ENCODE measurements around the gene DACT3.

The DACT3 gene

GRCh38 chr19:46661020-46661731 lies at the start of gene DACT3:
Gene DACT3 (minus strand): TSS chr19:46661182. CDS start chr19:46661064, 118 bp downstream.
- peak within 1 kb of the TSS; percentile 65 to 75 for H3K9ac ChIP-seq (ENCODE audit: low read length in 2 of 2)
- no peaks in the 10 kb centered on the region for H3K9me3 ChIP-seq (ENCODE audit: control insufficient read depth in 2 of 2, low read length in 2 of 2)
- no peaks in the 10 kb centered on the region for H3K36me3 ChIP-seq (ENCODE audit: control insufficient read depth in 2 of 2, insufficient read depth in 2 of 2, low read length in 2 of 2)
- H3K4me3 ChIP-seq (ENCODE audit: low read length in 2 of 2), result peak within 1 kb of the TSS; percentile 85 to 90
- peak within 1 kb of the TSS; percentile 88 for H3K27ac ChIP-seq (ENCODE audit: low read length)
- H3K27me3 ChIP-seq (ENCODE audit: control insufficient read depth in 1 of 2, insufficient read depth in 2 of 2, low read length in 2 of 2), result no peaks in the 10 kb centered on the region
- peaks cover 33% of the 10 kb centered on the region for H3K4me1 ChIP-seq (ENCODE audit: control insufficient read depth, insufficient read depth, low read length)

GRCh38 chr19:46710687-46711086 lies 49.7 kb upstream of the DACT3 start:
- Histone ChIP-seq H3K27me3 (ENCODE audit: control insufficient read depth in 1 of 2, insufficient read depth in 2 of 2, low read length in 2 of 2) (no peaks in the 10 kb centered on the region), H3K9ac (ENCODE audit: low read length in 2 of 2) (no peak overlapping the region), H3K4me3 (ENCODE audit: low read length in 2 of 2) (no peak overlapping the region), H3K9me3 (ENCODE audit: control insufficient read depth in 2 of 2, low read length in 2 of 2) (no peaks in the 10 kb centered on the region), H3K36me3 (ENCODE audit: control insufficient read depth in 2 of 2, insufficient read depth in 2 of 2, low read length in 2 of 2) (peaks cover 10 to 16% of the 10 kb centered on the region in 2 donors), H3K4me1 (ENCODE audit: control insufficient read depth, insufficient read depth, low read length) (peaks cover 14% of the 10 kb centered on the region), H3K27ac (ENCODE audit: low read length) (no peak overlapping the region)

- H3K36me3 ChIP-seq (ENCODE audit: control insufficient read depth in 2 of 2, insufficient read depth in 2 of 2, low read length in 2 of 2), result peaks cover 31 to 35% of the 10 kb centered on the region in 2 donors
- no peaks in the 10 kb centered on the region for H3K27me3 ChIP-seq (ENCODE audit: control insufficient read depth in 1 of 2, insufficient read depth in 2 of 2, low read length in 2 of 2)
- no peaks in the 10 kb centered on the region for H3K4me1 ChIP-seq (ENCODE audit: control insufficient read depth, insufficient read depth, low read length)
- no peak overlapping the region for H3K9ac ChIP-seq (ENCODE audit: low read length in 2 of 2)
- no peak overlapping the region for H3K27ac ChIP-seq (ENCODE audit: low read length)
- no peaks in the 10 kb centered on the region for H3K9me3 ChIP-seq (ENCODE audit: control insufficient read depth in 2 of 2, low read length in 2 of 2)
- no peak overlapping the region for H3K4me3 ChIP-seq (ENCODE audit: low read length in 2 of 2)
Measured at GRCh38 chr19:46704379-46705076, 43.5 kb upstream of the DACT3 start.

- Histone ChIP-seq H3K9ac (ENCODE audit: low read length in 2 of 2) (no peak overlapping the region), H3K4me1 (ENCODE audit: control insufficient read depth, insufficient read depth, low read length) (peaks cover 11% of the 10 kb centered on the region), H3K36me3 (ENCODE audit: control insufficient read depth in 2 of 2, insufficient read depth in 2 of 2, low read length in 2 of 2) (peaks cover 32 to 34% of the 10 kb centered on the region in 2 donors), H3K9me3 (ENCODE audit: control insufficient read depth in 2 of 2, low read length in 2 of 2) (no peaks in the 10 kb centered on the region), H3K4me3 (ENCODE audit: low read length in 2 of 2) (no peak overlapping the region), H3K27me3 (ENCODE audit: control insufficient read depth in 1 of 2, insufficient read depth in 2 of 2, low read length in 2 of 2) (no peaks in the 10 kb centered on the region), H3K27ac (ENCODE audit: low read length) (no peak overlapping the region)
Measured at GRCh38 chr19:46700704-46701103, 39.7 kb upstream of the DACT3 start.

GRCh38 chr19:46698395-46699321 lies 37.7 kb upstream of the DACT3 start:
- no peak overlapping the region for H3K27ac ChIP-seq (ENCODE audit: low read length)
- no peak overlapping the region for H3K4me3 ChIP-seq (ENCODE audit: low read length in 2 of 2)
- H3K9me3 ChIP-seq (ENCODE audit: control insufficient read depth in 2 of 2, low read length in 2 of 2), result no peaks in the 10 kb centered on the region
- peaks cover 11% of the 10 kb centered on the region for H3K4me1 ChIP-seq (ENCODE audit: control insufficient read depth, insufficient read depth, low read length)
- H3K9ac ChIP-seq (ENCODE audit: low read length in 2 of 2), result no peak overlapping the region
- H3K27me3 ChIP-seq (ENCODE audit: control insufficient read depth in 1 of 2, insufficient read depth in 2 of 2, low read length in 2 of 2), result no peaks in the 10 kb centered on the region
- peaks cover 37 to 39% of the 10 kb centered on the region in 2 donors for H3K36me3 ChIP-seq (ENCODE audit: control insufficient read depth in 2 of 2, insufficient read depth in 2 of 2, low read length in 2 of 2)

- Histone ChIP-seq H3K27me3 (ENCODE audit: control insufficient read depth in 1 of 2, insufficient read depth in 2 of 2, low read length in 2 of 2) (no peaks in the 10 kb centered on the region), H3K27ac (ENCODE audit: low read length) (no peak overlapping the region), H3K9me3 (ENCODE audit: control insufficient read depth in 2 of 2, low read length in 2 of 2) (no peaks in the 10 kb centered on the region), H3K9ac (ENCODE audit: low read length in 2 of 2) (no peak overlapping the region), H3K4me3 (ENCODE audit: low read length in 2 of 2) (peak overlapping the region; percentile 24 to 65), H3K4me1 (ENCODE audit: control insufficient read depth, insufficient read depth, low read length) (peaks cover 11% of the 10 kb centered on the region), H3K36me3 (ENCODE audit: control insufficient read depth in 2 of 2, insufficient read depth in 2 of 2, low read length in 2 of 2) (peaks cover 43 to 49% of the 10 kb centered on the region in 2 donors)
Measured at GRCh38 chr19:46697204-46697960, 36.4 kb upstream of the DACT3 start.

GRCh38 chr19:46696866-46697203 lies 35.9 kb upstream of the DACT3 start:
- H3K27me3 ChIP-seq (ENCODE audit: control insufficient read depth in 1 of 2, insufficient read depth in 2 of 2, low read length in 2 of 2), result no peaks in the 10 kb centered on the region
- peaks cover 11% of the 10 kb centered on the region for H3K4me1 ChIP-seq (ENCODE audit: control insufficient read depth, insufficient read depth, low read length)
- H3K9me3 ChIP-seq (ENCODE audit: control insufficient read depth in 2 of 2, low read length in 2 of 2), result no peaks in the 10 kb centered on the region
- H3K36me3 ChIP-seq (ENCODE audit: control insufficient read depth in 2 of 2, insufficient read depth in 2 of 2, low read length in 2 of 2), result peaks cover 45 to 52% of the 10 kb centered on the region in 2 donors
- no peak overlapping the region for H3K27ac ChIP-seq (ENCODE audit: low read length)
- H3K4me3 ChIP-seq (ENCODE audit: low read length in 2 of 2), result peak overlapping the region in 1 of 2 donors; percentile 65
- no peak overlapping the region for H3K9ac ChIP-seq (ENCODE audit: low read length in 2 of 2)

GRCh38 chr19:46696052-46696451 lies 35.1 kb upstream of the DACT3 start:
- Histone ChIP-seq H3K36me3 (ENCODE audit: control insufficient read depth in 2 of 2, insufficient read depth in 2 of 2, low read length in 2 of 2) (peaks cover 47 to 54% of the 10 kb centered on the region in 2 donors), H3K9ac (ENCODE audit: low read length in 2 of 2) (no peak overlapping the region), H3K9me3 (ENCODE audit: control insufficient read depth in 2 of 2, low read length in 2 of 2) (no peaks in the 10 kb centered on the region), H3K27ac (ENCODE audit: low read length) (no peak overlapping the region), H3K4me3 (ENCODE audit: low read length in 2 of 2) (no peak overlapping the region), H3K27me3 (ENCODE audit: control insufficient read depth in 1 of 2, insufficient read depth in 2 of 2, low read length in 2 of 2) (no peaks in the 10 kb centered on the region), H3K4me1 (ENCODE audit: control insufficient read depth, insufficient read depth, low read length) (peaks cover 11% of the 10 kb centered on the region)

GRCh38 chr19:46693760-46694159 lies 32.8 kb upstream of the DACT3 start:
- Histone ChIP-seq H3K9ac (ENCODE audit: low read length in 2 of 2) (no peak overlapping the region), H3K4me1 (ENCODE audit: control insufficient read depth, insufficient read depth, low read length) (peaks cover 11% of the 10 kb centered on the region), H3K27me3 (ENCODE audit: control insufficient read depth in 1 of 2, insufficient read depth in 2 of 2, low read length in 2 of 2) (no peaks in the 10 kb centered on the region), H3K36me3 (ENCODE audit: control insufficient read depth in 2 of 2, insufficient read depth in 2 of 2, low read length in 2 of 2) (peaks cover 52 to 60% of the 10 kb centered on the region in 2 donors), H3K27ac (ENCODE audit: low read length) (no peak overlapping the region), H3K9me3 (ENCODE audit: control insufficient read depth in 2 of 2, low read length in 2 of 2) (no peaks in the 10 kb centered on the region), H3K4me3 (ENCODE audit: low read length in 2 of 2) (no peak overlapping the region)
